ENCODE results near the gene GAN.

GRCh38 chr16:81275795-81276194, 39.0 kb upstream of the GAN start:
- TF ChIP-seq, protein P1, sequence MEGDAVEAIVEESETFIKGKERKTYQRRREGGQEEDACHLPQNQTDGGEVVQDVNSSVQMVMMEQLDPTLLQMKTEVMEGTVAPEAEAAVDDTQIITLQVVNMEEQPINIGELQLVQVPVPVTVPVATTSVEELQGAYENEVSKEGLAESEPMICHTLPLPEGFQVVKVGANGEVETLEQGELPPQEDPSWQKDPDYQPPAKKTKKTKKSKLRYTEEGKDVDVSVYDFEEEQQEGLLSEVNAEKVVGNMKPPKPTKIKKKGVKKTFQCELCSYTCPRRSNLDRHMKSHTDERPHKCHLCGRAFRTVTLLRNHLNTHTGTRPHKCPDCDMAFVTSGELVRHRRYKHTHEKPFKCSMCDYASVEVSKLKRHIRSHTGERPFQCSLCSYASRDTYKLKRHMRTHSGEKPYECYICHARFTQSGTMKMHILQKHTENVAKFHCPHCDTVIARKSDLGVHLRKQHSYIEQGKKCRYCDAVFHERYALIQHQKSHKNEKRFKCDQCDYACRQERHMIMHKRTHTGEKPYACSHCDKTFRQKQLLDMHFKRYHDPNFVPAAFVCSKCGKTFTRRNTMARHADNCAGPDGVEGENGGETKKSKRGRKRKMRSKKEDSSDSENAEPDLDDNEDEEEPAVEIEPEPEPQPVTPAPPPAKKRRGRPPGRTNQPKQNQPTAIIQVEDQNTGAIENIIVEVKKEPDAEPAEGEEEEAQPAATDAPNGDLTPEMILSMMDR (IDR thresholded peaks at IDR 0.05), result no peak
- TF ChIP-seq EP300 (IDR thresholded peaks at IDR 0.05) (no peak), POLR2A (IDR thresholded peaks at IDR 0.05) (no peak)

All from gastroesophageal sphincter (tissue), 3 donors.